GM13977 (cell line): ENCODE results near the gene KLC1.

Experiments used
- DNase-seq: peaks from one replicate; pipeline ENCODE4 v3.0.0; 2012; ENCODE audit warnings: low spot score
- in situ Hi-C: fragments of 300-500 bp; cut with MboI; formaldehyde crosslinking; loops from one replicate; pipeline ENCODE4 v1.12.0; 2022; ENCODE audit warnings: low sequenced_read_pairs, low pct_unique_long_range_greater_than_20kb, mixed read lengths, inconsistent platforms; ENCODE audit not compliant: unreplicated experiment
- TF ChIP-seq, protein P1 (sequence below): IDR thresholded peaks from 2 replicates; pipeline ENCODE4 v1.5.1; 2012; ENCODE audit warnings: mild to moderate bottlenecking, control low read depth; ENCODE audit not compliant: insufficient read depth; ENCODE audit errors: extremely low read depth, missing control alignments

KLC1 gene

DNA sequence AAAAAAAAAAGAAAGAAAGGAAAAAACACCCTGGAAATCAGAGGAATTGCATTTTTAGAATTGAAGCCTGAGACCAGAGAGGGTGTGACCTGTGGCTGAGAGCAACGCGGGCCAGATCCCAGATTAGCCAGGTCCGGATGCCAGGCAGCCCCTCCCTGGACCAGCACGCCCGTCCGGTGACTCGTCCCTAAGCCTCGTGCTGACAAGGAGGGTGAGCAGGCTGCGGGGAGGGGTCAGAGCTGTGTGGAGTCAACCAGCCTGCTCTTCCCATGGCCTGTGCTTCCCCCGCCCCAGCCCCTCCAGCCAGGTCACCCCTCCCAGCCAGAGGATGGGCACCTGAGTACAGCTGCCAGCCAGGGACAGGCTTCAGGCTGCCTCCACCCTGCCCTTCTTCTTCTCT, 4.2 kb upstream of the KLC1 start:
- in situ Hi-C loops = no loop called here
- TF ChIP-seq, protein P1, sequence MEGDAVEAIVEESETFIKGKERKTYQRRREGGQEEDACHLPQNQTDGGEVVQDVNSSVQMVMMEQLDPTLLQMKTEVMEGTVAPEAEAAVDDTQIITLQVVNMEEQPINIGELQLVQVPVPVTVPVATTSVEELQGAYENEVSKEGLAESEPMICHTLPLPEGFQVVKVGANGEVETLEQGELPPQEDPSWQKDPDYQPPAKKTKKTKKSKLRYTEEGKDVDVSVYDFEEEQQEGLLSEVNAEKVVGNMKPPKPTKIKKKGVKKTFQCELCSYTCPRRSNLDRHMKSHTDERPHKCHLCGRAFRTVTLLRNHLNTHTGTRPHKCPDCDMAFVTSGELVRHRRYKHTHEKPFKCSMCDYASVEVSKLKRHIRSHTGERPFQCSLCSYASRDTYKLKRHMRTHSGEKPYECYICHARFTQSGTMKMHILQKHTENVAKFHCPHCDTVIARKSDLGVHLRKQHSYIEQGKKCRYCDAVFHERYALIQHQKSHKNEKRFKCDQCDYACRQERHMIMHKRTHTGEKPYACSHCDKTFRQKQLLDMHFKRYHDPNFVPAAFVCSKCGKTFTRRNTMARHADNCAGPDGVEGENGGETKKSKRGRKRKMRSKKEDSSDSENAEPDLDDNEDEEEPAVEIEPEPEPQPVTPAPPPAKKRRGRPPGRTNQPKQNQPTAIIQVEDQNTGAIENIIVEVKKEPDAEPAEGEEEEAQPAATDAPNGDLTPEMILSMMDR = no peak
- no peak for DNase-seq

DNA sequence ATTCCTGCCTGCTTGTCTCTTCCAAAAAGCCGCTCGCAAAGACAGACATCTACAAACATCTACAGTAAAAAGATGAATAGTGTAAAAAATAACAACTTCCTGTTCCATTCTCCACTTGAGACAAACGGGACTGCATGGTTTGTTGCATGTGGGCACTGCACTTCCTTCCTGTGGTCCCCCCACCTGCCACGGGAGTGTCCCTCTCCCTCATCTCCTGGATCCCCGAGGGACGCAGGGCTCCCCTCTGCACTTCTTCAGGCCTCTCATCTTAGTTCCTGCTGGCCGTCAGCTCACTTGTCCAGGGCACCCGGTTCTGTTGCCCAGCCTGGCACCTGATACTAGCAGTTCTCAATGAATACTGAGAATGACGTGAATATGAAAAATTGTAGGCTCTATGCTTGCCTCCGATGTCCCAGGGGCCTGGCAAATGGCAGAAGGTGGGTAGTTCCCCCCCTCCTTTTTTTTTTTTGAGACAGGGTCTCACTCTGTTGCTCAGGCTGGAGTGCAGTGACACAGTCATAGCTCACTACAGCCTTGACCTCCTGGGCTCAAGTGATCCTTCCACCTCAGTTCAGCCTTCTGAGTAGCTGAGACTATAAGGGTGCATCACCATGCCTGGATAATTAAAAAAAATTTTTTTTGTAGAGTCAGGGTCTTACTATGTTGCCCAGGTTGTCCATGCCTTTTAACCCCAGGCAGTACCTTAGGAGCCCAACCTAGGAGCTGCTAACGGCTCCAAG, 3.5 kb upstream of the KLC1 start:
- TF ChIP-seq, protein P1 = no peak
- in situ Hi-C loops = no loop called here
- DNase-seq = no peak

DNA sequence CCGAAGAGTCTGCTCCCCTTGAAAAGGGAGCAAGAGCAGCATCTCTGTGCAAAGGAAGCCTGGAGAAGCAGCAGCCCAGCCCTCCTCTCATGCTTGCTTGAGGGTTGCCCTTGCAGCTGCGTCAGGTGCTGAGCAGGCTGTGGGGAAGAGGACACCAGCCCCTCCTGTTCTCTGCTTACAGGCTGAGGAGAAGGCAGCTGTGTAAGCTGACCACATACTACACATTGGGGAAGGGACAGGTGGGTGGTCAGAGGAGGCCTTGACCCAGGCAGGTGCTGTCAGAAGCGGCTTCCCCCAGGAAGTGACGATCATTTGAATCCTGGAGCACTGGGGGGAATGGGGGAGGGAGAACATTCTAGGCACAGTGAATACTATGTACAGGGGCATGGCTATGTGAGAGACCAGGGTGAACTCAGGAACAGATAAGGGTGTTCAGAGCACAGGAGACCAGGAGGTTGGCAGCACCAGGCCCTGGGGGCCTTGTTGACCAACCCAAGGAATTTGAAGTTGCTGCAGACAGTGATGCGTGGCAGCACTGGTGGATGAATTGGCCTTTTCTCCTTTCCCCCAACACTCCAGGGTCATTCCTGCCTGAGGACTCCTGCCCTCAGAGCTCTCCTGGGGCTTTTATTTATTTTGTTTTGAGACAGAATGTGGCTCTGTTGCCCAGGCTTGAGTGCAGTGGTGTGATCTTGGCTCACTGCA, 2.7 kb upstream of the KLC1 start:
- in situ Hi-C loops = no loop called here
- DNase-seq = no peak

DNA sequence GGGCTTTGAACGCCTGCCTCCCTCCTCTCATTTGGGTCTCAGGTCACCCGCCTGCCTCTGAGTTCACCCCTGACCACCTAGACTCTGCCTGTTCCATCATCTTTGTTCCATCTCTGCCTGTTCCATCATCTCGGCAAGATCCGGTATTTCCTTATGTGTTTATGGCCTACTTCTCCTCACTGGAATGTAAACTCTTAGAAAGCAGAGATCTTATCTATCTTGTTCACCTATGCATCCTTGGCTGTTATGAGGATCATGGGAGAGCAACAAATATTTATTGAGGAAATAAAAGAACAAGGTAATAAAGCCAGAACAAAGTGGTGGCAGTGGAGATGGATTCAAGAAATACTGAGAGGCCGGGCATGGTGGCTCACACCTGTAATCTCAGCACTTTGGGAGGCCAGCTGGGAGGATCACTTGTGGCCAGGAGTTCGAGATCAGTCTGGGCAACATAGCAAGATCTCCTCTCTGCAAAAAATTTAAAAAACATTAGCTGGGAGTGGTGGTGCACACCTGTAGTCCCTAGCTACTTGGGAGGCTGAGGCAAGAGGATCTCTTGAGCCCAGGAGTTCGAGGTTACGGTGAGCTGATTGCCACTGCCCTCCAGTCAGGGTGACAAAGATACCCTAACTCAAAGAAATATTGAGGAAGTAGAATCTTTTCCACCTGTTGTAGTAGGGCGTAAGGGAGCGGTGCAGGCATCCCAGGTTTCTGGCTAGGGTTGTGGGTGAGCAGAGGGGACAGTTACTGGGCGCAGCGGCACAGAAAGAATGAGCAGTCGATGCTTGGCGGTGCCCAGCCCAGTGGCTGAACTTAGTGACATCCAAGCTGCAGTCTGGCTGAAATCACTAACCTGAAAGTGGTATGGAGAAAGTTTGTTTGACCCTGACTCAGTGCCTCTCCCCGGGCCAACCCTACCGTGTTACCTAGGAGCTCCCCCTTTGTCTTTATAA, 1.7 kb upstream of the KLC1 start:
- TF ChIP-seq, protein P1 = no peak
- no peak for DNase-seq
- in situ Hi-C loops = no loop called here

More for the DNA sequence above, 2.7 kb upstream of the KLC1 start:
- TF ChIP-seq, protein P1 = no peak

DNA sequence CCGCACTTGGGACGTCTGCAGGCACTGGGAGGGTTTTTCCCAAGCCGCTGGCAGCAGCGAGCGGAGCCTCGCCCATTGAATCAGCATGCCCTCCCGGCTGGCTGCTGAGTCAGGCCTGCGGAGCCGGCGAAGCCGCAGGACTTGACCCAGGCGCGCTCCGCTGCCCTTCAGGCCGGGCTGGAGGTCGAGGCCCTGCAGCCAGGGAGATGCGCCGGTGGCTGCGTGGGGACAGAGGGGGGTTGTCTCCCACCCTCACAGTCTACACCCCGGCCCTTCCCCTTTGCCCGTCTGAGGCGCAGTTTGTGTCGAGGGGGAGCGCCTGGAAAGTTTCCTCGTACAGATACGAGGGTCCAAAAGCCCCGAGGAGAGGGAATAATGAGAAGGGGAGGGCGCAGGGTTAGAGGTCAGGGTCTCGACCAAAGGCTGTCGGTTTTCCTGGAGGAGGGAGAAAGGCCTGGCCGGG, 759 bp upstream of the KLC1 start:
- in situ Hi-C loops = no loop called here
- peak; percentile 65 for DNase-seq
- TF ChIP-seq, protein P1 = no peak

DNA sequence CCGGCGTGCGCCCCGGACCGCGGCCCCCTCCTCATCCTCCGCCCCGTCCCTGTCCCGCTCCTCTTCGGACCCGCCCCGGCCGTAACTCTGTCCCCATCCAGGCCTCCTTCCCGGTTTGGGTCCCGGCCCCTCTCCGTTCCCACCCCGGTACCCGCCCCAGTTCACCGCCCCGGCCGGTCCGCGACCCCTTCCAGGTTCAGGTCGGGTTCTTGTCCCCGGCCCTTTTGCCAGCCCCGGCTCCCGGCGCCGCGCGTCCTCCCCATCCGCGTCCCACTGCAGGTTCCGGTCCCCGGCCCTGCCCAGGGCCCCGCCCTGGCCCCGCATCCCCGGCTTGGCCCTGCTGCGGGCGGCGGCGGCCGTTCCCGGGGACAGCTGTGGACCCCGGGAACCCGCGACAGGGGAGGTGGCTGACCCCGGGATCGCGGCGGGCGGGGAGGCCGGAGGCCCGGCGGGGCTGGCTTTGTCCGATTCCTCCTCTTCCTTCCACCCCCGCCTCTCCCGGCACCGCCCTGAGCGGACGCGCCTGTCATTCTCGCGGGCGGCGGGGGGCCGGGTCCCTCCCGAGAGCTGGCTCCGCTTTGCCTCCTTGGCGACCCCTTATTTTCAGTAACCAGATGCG, 601 bp downstream of the KLC1 start:
- in situ Hi-C loops = no loop called here
- peak; percentile 80 for DNase-seq
- TF ChIP-seq, protein P1 = no peak
